ENCODE data around the gene MED12L.

DNA sequence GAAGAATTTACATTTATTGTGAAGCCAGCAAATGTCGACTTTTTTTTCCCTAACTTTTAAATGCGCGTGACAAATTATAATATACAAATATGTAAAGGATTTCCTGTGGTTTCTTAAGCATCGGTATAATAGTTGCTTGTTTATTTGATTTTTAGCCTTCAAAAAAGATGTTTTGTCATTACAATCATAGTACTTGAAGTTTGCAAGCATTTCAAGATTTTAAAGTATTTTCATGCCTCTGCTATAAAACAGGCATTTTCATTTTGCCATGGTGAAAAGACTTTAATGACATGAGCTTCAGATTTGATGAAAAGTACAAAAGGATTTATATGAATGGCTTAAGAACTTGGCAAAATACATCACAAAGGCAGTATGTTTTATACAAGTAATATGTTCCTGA lies 308.5 kb downstream of the MED12L start:
- TF ChIP-seq, protein P1, sequence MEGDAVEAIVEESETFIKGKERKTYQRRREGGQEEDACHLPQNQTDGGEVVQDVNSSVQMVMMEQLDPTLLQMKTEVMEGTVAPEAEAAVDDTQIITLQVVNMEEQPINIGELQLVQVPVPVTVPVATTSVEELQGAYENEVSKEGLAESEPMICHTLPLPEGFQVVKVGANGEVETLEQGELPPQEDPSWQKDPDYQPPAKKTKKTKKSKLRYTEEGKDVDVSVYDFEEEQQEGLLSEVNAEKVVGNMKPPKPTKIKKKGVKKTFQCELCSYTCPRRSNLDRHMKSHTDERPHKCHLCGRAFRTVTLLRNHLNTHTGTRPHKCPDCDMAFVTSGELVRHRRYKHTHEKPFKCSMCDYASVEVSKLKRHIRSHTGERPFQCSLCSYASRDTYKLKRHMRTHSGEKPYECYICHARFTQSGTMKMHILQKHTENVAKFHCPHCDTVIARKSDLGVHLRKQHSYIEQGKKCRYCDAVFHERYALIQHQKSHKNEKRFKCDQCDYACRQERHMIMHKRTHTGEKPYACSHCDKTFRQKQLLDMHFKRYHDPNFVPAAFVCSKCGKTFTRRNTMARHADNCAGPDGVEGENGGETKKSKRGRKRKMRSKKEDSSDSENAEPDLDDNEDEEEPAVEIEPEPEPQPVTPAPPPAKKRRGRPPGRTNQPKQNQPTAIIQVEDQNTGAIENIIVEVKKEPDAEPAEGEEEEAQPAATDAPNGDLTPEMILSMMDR (IDR thresholded peaks at IDR 0.05; ENCODE audit: low read length), result no peak
- no peak for TF ChIP-seq EZH2 (IDR thresholded peaks at IDR 0.05; ENCODE audit: borderline replicate concordance, low read length)
